Activated CD8-positive, alpha-beta memory T cell treated with anti-CD3 and anti-CD28 coated beads for 24 hours (primary cell): Measurements from ENCODE around the gene STC2.
"Not testable (repeated sequence)": the region's sequence is repeated elsewhere in the genome, so short reads cannot be mapped to it uniquely, and the experiment has no call there.

Experiments used
- DNase-seq: peaks from one replicate; pipeline ENCODE4 v3.0.0-alpha.2; 2020

Gene STC2

DNA sequence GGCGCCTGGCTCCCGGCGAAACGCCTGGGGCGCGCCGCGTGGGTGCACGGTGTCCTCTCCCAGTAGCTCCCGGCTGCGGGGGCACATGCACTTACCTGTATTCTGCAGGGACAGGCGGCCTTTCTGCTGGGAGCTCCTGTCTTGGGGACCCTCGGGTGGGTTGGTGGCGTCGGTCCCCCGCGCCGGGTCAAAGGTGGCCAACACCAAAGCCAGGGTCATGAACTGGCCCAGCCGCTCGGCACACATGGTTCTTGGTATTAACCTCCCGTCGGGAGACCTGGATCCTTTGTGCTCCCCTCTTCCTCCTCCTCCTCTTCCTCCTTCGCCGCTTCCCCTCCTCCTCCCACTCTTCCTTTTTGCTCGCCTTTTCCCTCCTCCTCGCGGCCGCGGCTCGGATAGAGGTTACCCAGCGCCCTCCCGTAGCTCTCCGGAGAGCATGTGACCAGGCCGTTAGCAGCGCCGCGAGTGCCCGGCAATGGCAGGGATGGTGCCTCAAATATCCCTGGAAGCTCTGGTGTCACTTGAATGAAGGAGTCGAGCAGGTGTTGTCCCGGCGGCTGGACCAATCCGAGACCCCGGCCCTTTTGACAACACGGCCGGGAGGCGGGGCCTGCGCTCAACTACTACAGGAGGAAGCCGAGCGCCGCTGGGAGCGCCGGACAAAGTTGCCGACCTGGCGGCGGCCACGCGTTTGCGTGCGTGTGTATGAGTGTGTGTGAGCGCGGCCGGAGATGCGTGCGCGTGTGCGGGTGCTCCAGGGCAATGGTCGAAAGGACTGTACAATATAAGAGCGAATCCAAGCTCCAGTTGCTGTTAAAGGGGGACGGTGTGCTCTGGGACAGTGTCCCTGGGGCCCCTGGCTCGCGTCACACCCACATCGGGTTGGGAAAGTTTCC lies at the start of gene STC2:
TSS of gene STC2 (minus strand) at position 467 of the 896 bp plus-strand sequence. CDS start at position 246, 221 bp downstream.
- DNase-seq = peak; percentile 73

- no peak for DNase-seq
These were observed 43.2 kb upstream of the STC2 start for GRCh38 chr5:173371400-173371799.

DNA sequence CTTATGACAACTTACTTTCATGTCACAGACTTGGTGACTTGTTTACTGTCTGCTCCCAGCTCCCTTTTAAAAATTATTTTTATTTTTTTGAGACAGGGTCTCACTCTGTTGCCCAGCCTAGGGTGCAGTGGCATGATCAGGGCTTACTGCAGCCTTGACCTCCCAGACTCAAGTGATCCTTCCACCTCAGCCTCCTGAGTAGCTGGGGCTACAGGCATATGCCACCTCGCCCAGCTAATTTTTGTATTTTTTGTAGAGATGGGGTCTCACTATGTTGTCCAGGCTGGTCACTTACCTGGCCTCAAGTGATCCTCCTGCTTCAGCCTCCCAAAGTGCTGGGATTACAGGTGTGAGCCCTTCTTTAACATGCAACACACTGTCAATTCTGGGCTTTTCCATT lies 35.2 kb upstream of the STC2 start:
- DNase-seq = not testable (repeated sequence)

DNA sequence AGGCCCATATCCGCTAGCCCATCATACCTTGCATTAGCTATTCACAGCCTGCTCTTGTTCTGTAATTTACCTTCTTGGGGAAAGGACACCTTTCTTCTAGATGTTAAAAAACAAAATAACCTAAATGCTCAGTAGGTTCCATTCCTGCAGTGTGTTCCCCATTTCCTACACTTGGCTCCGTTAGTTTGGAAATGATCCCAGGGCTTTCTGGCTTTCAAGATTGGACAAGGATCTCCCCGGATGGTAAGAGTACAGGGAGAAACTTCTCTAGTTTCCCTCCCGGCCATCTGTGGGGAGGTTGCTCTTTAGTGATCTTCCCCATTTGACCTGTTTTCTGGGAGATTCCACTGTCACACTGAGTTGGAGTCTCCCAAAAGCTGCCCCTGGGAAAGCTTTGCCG lies 27.3 kb upstream of the STC2 start:
- DNase-seq = no peak

GRCh38 chr5:173354645-173355044 lies 26.4 kb upstream of the STC2 start:
- DNase-seq = no peak

GRCh38 chr5:173352366-173353349 lies 24.4 kb upstream of the STC2 start:
- no peak for DNase-seq

- no peak for DNase-seq
These were observed 14.9 kb upstream of the STC2 start for GRCh38 chr5:173342813-173343755.

- DNase-seq = no peak
These were observed 13.8 kb upstream of the STC2 start for GRCh38 chr5:173341961-173342430.

GRCh38 chr5:173340984-173341383 lies 12.8 kb upstream of the STC2 start:
- no peak for DNase-seq

DNA sequence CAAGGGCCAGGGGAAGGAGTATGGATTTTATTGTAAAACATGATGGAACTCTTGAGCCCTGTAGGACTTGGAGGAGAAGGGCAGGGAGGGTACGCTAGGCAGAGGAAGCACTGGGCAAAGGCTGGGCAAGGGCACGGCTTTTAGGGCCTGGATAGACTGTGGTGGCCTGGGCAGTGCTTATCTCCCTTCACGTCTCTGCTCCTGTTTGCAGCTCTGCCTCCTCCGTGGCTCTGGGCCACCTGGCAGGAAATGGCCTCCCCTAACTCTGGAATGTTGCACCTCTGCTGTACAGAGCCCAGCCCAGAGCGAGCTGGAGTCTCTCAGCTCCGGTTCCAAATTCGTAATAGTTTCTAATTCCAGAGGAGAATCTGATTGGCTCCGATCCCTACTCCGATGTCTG lies 12.2 kb upstream of the STC2 start:
- DNase-seq = no peak

GRCh38 chr5:173339286-173339685 lies 11.1 kb upstream of the STC2 start:
- DNase-seq = no peak

DNA sequence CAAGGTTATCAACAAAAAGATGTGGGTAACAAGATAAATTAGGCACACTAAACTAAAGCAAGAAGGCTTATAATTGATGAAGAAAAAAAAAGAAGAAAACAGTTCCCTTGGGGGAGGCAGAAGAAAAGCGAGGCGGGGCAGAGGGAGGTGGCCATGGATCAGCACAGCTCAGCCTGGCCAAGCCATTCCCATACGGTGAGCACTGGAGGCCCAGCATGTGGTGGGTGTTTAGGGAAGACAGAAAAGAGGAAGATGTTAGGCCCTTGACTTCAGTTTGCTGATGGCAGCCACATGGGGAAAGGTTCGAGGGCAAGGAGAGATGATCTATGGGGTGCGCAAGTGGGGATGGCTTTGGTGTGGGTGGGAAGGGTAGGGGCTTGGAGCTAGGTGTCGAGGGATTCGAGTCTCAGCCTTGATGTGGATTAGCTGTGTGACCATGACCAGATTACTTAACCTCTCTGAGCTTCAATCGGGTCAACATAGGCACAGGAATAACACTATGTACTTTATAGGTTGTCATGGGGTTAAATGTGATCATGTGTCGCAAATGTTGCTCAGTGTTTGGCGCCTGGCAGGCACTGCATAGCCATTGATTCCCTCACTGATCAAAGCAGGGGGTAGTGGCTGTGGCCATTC lies 10.3 kb upstream of the STC2 start:
- DNase-seq = no peak

GRCh38 chr5:173334808-173335207 lies 6.6 kb upstream of the STC2 start:
- no peak for DNase-seq

GRCh38 chr5:173333925-173334661 lies 5.9 kb upstream of the STC2 start:
- no peak for DNase-seq

- DNase-seq = peak; percentile 89
These were observed 3.8 kb upstream of the STC2 start for GRCh38 chr5:173331956-173332479.

DNA sequence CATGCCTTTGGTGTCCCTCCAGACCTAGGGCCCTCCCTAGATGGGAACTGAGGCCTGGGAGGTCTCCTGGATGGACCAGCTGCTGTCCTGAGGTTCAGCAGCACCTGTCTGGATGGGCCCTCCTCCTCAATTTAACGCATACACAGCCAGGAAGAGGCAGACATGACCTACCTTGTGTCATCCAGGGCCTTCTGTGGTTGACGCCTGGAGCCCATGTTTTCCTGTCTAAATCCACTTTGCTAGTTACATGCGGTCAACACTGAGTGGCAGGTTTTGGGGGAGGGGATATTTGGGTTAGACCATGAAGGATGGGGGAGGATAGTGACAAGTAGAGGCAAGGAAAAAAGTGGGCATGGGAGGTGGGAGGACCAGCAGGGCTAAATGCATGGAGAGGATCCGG lies 3.1 kb upstream of the STC2 start:
- DNase-seq = no peak

DNA sequence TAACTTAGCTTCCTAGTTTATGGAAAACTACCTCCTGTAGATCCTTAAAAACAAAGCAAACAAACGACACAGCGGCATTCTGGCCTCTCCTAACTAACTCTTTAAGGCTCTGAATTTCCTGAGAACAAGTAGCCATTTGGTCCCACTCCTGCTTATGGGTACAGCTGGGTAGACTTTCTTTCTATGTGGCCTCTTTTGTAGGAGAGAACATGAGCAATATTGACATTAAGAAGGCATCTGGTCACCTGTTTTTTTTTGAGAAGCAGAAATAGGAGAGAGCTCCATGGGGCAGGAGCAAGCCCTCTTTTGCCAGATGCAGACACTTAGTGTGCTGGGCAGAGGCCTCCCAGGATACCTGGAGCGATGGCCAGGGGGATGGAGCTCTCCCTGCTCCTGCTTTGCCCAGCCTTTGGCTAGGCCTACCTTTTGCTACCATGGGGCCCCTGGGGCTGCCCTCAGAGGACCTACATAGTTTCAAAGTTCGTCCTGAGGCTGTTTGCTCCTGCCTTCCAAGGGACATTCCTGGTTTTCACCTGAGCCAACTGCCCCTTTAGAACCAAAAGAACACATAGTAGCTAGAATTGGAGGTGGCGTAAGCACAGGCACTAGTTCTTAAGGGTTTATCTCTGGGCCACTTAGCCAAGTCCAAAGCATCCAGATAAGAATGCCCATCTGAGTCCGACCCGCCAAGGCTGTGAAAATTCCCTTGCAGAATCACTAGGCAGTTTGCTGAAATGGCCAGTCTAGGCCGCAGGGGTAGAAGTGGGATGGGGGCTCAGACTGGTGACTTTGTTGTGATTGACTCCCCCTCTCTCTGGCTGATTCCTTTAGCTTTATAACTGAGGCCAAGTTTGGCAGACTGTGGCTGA lies 2.4 kb upstream of the STC2 start:
- DNase-seq = no peak

DNA sequence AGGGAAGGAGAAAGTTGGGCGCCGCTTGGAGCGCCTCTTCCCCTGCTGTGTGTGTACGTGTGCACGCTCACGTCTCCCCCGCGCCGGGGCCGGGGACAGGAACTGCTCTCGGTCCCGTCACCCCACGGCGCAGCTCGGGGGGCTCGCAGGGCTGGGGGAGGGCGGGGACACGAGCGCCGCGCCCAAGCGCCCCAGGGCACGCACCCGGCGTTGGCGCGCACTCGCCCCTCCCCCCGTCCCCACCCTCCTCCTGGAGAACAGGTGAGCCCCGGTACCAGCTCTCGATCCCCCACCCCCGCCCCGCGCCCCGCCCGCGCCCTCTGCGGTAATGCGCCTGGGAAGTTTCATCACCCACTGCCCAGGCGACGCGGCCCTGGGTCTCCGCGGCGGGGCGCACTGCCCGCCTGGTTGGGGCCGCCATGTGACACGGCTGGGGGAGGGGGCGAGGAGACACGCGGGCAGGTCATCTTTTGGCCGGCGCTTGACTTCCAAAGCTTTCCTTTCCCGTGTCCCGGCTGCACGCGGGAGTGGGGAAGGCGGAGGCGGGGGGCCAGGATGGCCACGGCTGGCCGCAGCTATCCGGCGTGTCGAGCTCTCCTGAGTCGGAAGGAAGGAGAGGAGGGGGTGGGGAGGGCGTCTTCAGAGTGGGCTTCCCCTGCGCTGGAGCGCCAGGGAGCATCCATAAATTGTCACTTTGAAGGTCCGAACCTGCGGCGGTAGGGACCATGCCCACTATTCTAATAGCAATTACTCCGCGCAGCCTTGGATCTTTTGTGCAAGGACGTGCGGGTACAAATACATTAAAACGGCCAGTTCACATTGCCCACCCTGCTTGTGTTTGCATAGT lies 1.5 kb upstream of the STC2 start:
- DNase-seq = peak; percentile 66
